HG03159 (cell line): Measurements from ENCODE around the gene ZNF513.
"Not testable (repeated sequence)": the region's sequence is repeated elsewhere in the genome, so short reads cannot be mapped to it uniquely, and the experiment has no call there.

Experiments used
- ATAC-seq: cut with Tn5 transposase; IDR thresholded peaks from one replicate; pipeline ENCODE4 v1.9.1; 2021; ENCODE audit warnings: mild to moderate bottlenecking, moderate library complexity; ENCODE audit not compliant: unreplicated experiment

ZNF513 gene

GRCh38 chr2:27362678-27363420 lies 17.7 kb downstream of the ZNF513 start:
- ATAC-seq, result no peak

GRCh38 chr2:27356382-27357181 lies 24.0 kb downstream of the ZNF513 start, which contains the start of gene GTF3C2:
GTF3C2 (minus strand) TSS chr2:27356764; CDS start chr2:27343554, 13,210 bp downstream.
- ATAC-seq, result peak; percentile 83

DNA sequence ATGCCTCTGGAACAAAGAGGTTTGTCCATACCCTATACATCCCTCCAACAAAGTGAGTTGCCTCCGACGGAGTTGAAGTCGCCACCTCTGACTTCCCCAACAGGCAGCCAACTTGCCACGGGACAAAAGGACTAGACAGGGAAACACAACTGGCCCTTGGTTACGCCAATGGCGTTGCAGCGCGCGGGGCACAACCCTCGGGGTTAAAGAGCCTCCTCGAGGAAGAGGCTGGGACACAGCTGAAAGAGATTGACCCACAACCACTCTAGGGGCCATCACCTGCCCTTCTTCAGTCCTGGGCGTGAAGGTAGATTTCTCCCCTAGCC lies 24.5 kb downstream of the ZNF513 start:
- ATAC-seq, result peak; percentile 38

DNA sequence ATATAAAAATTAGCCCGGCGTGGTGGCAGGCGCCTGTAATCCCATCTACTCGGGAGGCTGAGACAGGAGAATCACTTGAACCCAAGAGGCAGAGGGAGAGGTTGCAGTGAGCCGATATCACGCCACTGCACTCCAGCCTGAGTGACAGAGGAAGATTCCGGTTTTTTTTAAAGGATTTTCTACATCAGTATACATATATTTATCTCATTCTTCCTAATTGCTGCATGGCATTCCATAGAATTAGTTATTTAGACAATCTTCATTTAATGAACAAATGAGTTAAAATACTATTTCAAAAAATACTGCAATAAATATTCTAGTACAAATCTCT lies 26.0 kb downstream of the ZNF513 start:
- no peak for ATAC-seq

DNA sequence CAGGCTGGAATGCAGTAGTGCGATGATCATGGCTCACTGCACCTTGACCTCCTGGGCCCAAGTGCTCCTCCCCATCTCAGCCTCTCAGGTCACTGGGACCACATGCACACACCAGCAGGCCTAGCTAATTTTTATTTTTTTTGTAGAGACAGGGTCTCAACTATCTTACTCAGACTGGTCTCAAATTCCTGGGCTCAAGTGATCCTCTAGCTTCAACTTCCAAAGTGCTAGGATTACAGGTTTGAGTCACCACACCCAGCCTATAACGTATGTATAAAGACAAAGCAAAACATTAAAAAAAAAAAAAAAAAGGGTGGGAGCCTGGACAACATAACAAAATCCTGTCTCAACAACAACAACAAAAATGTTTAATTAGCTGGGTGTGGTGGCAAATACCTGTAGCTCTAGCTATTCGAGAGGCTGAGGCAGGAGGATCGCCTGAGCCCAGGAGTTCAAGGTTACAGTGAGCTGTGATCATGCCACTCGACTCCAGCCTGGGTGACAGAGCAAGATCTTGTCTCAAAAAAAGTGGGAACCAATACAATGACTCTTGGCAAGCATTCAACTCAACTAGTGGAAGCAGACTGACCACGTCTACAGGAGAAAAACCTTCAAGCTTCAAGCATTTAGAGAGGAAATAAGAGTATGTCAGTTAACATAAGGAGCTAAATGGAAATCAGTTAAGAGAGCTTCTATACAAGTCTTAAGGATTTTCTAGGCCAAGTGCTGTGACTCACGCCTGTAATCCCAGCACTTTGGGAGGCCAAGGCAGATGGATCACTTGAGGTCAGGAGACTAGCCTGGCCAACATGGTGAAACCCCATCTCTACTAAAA lies 26.6 kb downstream of the ZNF513 start:
- ATAC-seq, result no peak

- ATAC-seq, result not testable (repeated sequence)
Observed at GRCh38 chr2:27353386-27353761, 27.2 kb downstream of the ZNF513 start.

GRCh38 chr2:27351802-27352598 lies 28.5 kb downstream of the ZNF513 start:
- no peak for ATAC-seq

DNA sequence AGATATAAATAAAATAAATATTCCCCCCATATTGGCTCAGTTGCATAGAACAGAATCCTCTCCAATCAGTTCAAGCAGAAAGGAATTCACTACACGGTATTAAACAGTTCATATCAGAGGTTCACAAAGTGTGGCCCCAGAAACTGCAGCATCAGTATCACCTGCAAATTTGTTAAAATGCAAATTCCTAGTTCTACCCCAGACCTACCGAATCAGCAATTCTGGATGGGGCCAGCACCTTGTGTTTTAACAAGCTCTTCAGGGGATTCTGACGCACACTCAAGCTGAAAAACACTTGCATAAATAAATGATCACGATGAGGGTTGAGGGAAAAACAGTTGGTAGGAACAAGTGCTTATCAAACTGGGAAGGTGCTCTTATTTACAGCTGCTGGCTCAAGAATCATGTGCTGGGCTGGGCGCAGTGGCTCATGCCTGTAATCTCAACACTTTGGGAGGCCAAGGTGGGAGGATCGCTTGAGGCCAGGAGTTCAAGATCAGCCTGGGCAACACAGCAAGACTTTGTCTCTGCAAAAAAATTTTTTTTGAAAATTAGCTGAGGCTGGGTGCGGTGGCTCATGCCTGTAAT lies 30.3 kb downstream of the ZNF513 start:
- ATAC-seq, result no peak

DNA sequence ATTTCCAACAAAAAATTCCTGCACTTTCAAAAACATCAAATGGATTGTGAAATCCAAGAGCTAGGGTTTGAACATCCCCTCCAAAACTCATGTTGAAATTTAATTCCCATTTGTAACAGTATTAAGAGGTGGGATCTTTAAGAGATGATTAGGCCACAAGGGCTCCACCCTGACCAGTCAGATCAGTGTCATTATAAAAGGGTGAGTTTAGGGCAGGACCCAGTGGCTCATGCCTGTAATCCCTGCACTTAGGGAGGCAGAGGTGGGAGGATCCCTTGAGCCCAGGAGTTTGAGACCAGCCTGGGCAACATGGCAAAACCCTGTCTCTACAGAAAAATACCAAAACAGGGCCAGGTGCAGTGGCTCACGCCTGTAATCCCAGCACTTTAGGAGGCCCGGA lies 32.9 kb downstream of the ZNF513 start:
- no peak for ATAC-seq

DNA sequence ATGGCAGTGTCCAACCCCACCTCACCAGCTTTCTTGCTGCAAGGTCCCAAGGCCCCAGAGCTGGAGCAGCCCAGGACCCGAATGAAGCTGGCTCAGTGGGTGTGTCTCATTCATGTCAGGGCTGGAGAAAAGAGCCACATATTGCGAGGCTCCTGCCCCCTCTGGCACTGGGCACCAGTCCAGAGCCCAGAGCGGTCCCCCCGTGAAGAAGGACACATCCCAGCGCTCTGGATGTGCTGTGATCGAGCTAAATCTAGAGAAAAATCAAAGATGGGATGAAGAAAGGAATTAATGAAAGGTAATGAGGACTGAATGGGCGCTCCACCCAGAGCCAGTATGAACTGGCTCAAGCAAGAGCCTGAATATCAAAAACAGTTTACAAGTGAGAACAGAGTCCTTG lies 44.4 kb downstream of the ZNF513 start:
- ATAC-seq, result no peak

GRCh38 chr2:27335311-27335710 lies 45.2 kb downstream of the ZNF513 start:
- no peak for ATAC-seq
